ENCODE measurements around the gene TMEM86B.

Gene TMEM86B

GRCh38 chr19:55196803-55197202 is 31.8 kb downstream of the TMEM86B start:
- no peak for TF ChIP-seq EGR1 (IDR thresholded peaks at IDR 0.05)

DNA sequence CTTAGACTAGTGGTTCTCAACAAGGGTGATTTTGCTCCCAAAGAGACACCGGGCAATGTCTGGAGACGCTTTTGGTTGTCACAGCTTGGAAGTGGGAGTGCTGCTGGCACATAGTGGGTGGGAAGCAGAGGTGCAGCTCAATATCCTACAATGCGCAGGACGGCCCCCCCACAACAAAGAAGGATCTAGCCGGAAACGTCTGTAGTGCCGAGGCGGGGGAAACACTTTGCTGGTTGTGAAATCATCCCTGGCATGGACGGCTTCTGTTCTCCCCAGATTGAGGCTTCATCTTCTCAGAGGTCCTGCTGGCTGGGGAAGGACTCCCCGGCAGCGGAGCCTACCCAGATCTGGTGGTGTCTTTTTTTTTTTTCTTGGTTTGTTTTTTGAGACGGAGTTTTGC is 35.1 kb downstream of the TMEM86B start:
- TF ChIP-seq TCF12 (IDR thresholded peaks at IDR 0.05; ENCODE audit: low read depth) (no peak), CEBPB (IDR thresholded peaks at IDR 0.05) (no peak), ZBTB7A (IDR thresholded peaks at IDR 0.05; ENCODE audit: low read depth) (no peak), RAD21 (IDR thresholded peaks at IDR 0.05; ENCODE audit: low read depth) (no peak)

DNA sequence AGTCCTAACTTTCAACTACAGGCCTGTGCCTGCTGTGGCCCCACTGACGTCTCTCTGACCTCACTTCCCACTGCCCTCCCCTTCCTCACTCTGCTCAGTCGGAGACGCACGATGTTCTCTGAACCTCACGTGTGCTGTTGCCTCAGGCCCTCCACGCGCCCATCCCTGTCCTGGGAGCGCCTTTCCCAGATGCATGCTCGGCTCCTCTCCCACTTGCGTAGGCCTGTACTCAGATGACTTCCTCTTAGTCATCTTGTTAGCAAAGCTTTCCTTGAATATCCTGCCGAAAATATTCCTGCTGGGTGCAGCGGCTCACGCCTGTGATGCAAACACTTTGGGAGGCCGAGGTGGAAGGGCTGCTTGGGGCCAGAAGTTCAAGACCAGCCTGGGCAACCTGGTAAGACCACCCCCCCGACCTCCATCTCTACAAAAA is 39.1 kb downstream of the TMEM86B start:
- TF ChIP-seq FOXM1 (IDR thresholded peaks at IDR 0.05; ENCODE audit: borderline replicate concordance, low read depth) (no peak), ZBTB7A (IDR thresholded peaks at IDR 0.05; ENCODE audit: low read depth) (no peak), RAD21 (IDR thresholded peaks at IDR 0.05; ENCODE audit: low read depth) (no peak), CEBPB (IDR thresholded peaks at IDR 0.05) (no peak), REST (IDR thresholded peaks at IDR 0.05; ENCODE audit: low read depth) (no peak), NFIC (IDR thresholded peaks at IDR 0.05) (no peak), TEAD4 (IDR thresholded peaks at IDR 0.05) (no peak), YY1 (IDR thresholded peaks at IDR 0.05; ENCODE audit: low read depth) (no peak), TAF1 (IDR thresholded peaks at IDR 0.05; ENCODE audit: low read depth) (no peak), CREB1 (IDR thresholded peaks at IDR 0.05; ENCODE audit: low read depth) (no peak)
- TF ChIP-seq, protein P1, sequence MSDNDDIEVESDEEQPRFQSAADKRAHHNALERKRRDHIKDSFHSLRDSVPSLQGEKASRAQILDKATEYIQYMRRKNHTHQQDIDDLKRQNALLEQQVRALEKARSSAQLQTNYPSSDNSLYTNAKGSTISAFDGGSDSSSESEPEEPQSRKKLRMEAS (IDR thresholded peaks at IDR 0.05): no peak

DNA sequence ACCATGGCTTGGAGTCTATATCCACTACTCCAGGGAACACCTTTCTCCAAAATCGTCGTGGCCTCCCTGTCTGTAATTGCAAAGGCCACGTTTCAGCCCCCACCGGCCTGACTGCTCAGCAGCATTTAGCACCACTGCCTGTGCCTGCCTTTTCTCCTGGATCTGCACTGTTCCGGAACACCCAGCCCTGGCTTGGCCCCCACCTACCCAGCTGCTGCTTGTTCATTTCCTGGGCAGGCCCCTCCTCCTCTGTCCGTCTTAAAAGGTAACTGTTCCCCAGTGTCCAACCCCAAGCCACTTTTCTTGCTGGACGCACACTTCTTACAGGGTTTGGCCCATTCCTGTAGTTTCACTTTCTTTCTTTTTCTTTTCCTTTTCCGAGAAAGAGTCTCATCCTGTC is 39.9 kb downstream of the TMEM86B start:
- TF ChIP-seq FOXM1 (IDR thresholded peaks at IDR 0.05; ENCODE audit: borderline replicate concordance, low read depth) (no peak), TAF1 (IDR thresholded peaks at IDR 0.05; ENCODE audit: low read depth) (no peak)

- no peak for TF ChIP-seq ZBTB7A (IDR thresholded peaks at IDR 0.05; ENCODE audit: low read depth)
- no peak for TF ChIP-seq EP300 (IDR thresholded peaks at IDR 0.05; ENCODE audit: borderline replicate concordance)
- TF ChIP-seq CEBPB (IDR thresholded peaks at IDR 0.05): no peak
- no peak for TF ChIP-seq CREB1 (IDR thresholded peaks at IDR 0.05; ENCODE audit: low read depth)
- no peak for TF ChIP-seq YY1 (IDR thresholded peaks at IDR 0.05; ENCODE audit: low read depth)
These were observed 42.5 kb downstream of the TMEM86B start for GRCh38 chr19:55186080-55186479.

GRCh38 chr19:55181740-55182139 is 46.8 kb downstream of the TMEM86B start:
- TF ChIP-seq RAD21 (IDR thresholded peaks at IDR 0.05; ENCODE audit: low read depth): no peak
- TF ChIP-seq EGR1 (IDR thresholded peaks at IDR 0.05): no peak

DNA sequence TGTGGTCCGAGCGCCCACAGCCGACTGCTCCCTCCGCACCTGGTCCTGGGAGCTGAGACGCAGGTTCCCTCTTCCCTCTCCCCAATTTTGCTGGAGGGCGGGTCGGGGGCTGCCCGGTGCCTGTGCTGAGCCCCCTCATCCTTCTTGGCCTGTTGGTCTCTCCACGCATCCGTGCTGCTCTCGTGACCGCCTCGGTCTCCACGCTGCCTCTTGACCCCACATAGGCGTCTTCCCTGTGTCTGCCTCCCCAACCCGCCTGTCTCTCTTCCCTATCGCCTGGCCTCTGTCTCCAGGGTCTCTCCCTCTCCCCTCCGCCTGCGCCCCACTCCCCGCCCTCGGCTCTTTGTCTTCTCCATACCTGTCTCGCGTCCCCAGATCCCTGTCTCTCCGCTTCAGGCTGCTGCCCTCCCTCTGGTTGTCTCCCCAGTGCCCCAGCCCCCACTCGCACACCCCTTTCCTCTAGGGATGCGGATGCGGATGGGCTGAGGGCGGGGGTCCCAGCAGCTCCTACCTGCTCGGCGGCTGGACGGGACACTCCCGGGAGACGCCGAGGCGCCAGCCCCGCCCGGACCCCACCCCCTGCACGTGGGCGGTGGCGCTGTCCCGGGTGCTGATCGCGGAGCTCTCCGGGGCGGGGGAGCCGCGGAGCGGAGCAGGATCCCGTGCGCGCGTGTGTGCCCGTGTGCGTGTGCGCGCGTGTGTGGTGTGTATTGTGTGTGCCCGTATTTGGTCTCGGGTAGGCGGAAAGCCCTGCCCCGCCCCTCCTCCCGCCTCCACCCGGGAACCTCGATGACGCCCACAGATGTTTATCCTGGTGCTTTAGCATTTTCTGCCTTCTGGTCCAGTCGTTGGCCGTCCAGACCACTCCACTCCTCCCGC is 48.7 kb downstream of the TMEM86B start, which contains the start of gene SYT5:
TSS of gene SYT5 (minus strand) at position 684 of the 879 bp plus-strand sequence. CDS start 1,248 bp downstream, outside the sequence.
- TF ChIP-seq CREB1 (IDR thresholded peaks at IDR 0.05; ENCODE audit: low read depth) (no peak), RAD21 (IDR thresholded peaks at IDR 0.05; ENCODE audit: low read depth) (no peak), TCF12 (IDR thresholded peaks at IDR 0.05; ENCODE audit: low read depth) (no peak; the same call in 1 of the 2 replicates), CEBPB (IDR thresholded peaks at IDR 0.05) (no peak), EGR1 (IDR thresholded peaks at IDR 0.05) (peak; percentile 100), TEAD4 (IDR thresholded peaks at IDR 0.05) (no peak), ZBTB7A (IDR thresholded peaks at IDR 0.05; ENCODE audit: low read depth) (no peak), EP300 (IDR thresholded peaks at IDR 0.05; ENCODE audit: borderline replicate concordance) (no peak), REST (IDR thresholded peaks at IDR 0.05; ENCODE audit: low read depth) (peak; percentile 97), NFIC (IDR thresholded peaks at IDR 0.05) (no peak), FOXM1 (IDR thresholded peaks at IDR 0.05; ENCODE audit: borderline replicate concordance, low read depth) (no peak), YY1 (IDR thresholded peaks at IDR 0.05; ENCODE audit: low read depth) (no peak), TAF1 (IDR thresholded peaks at IDR 0.05; ENCODE audit: low read depth) (no peak)
- TF ChIP-seq, protein P2, sequence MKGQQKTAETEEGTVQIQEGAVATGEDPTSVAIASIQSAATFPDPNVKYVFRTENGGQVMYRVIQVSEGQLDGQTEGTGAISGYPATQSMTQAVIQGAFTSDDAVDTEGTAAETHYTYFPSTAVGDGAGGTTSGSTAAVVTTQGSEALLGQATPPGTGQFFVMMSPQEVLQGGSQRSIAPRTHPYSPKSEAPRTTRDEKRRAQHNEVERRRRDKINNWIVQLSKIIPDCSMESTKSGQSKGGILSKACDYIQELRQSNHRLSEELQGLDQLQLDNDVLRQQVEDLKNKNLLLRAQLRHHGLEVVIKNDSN (IDR thresholded peaks at IDR 0.05): peak; percentile 90
- TF ChIP-seq, protein P1 (IDR thresholded peaks at IDR 0.05): peak; percentile 97

All from Ishikawa (cell line).